Stomach (tissue), 4 donors: Measurements from ENCODE around the gene ZNF653.

Experiments used
- EP300 ChIP-seq: sonication (generic); formaldehyde crosslinking; IDR thresholded peaks from one replicate; pipeline ENCODE4 v1.6.1; 2017; ENCODE audit warnings: antibody characterized with exemption
- POLR2A ChIP-seq, 4 donors: fragments of 450-650 bp; IDR thresholded peaks; one replicate each; pipeline ENCODE4 v1.6.1; 2016; ENCODE audit warnings: antibody characterized with exemption in 4 of 4, control low read depth in 2 of 4, mild to moderate bottlenecking in 1 of 4, moderate library complexity in 1 of 4
- POLR2AphosphoS5 ChIP-seq, 3 donors: sonication (generic); formaldehyde crosslinking; IDR thresholded peaks; one replicate each; pipeline ENCODE4 v1.6.1; 2016; ENCODE audit warnings: antibody characterized with exemption in 3 of 3
- TF ChIP-seq, protein P1 (sequence below), 7 experiments: fragments of 450-650 bp in 4 of 7; fragments of 200-600 bp in 3 of 7; sonication (generic) in 3 of 7; IDR thresholded peaks; one replicate each; pipeline ENCODE4 v1.5.1; 2016 to 2019; ENCODE audit warnings: antibody characterized with exemption in 7 of 7, control low read depth in 2 of 7, mild to moderate bottlenecking in 1 of 7

DNA sequence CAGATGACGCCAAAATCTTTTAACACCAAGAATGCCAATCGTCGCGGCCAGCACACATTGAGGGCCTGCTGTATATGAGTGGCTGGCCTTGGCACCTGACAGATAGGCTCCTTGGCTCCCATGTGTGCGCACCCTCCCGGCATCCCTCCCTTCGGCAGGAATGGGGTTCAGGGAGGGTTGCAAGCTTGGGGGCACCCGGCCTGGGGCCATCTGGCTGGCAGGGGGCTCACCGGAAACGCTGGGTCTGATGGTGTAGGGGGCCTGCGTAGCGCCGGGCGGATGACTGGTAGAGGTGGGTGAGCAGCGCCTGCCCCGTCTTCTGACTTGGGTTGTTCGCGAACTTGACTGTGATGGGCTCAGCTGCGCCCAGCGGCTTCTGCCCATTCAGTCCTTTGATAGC lies 47.8 kb downstream of the ZNF653 start:
- TF ChIP-seq, protein P1, sequence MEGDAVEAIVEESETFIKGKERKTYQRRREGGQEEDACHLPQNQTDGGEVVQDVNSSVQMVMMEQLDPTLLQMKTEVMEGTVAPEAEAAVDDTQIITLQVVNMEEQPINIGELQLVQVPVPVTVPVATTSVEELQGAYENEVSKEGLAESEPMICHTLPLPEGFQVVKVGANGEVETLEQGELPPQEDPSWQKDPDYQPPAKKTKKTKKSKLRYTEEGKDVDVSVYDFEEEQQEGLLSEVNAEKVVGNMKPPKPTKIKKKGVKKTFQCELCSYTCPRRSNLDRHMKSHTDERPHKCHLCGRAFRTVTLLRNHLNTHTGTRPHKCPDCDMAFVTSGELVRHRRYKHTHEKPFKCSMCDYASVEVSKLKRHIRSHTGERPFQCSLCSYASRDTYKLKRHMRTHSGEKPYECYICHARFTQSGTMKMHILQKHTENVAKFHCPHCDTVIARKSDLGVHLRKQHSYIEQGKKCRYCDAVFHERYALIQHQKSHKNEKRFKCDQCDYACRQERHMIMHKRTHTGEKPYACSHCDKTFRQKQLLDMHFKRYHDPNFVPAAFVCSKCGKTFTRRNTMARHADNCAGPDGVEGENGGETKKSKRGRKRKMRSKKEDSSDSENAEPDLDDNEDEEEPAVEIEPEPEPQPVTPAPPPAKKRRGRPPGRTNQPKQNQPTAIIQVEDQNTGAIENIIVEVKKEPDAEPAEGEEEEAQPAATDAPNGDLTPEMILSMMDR (IDR thresholded peaks at IDR 0.05), result no peak
- no peak for TF ChIP-seq POLR2AphosphoS5 (IDR thresholded peaks at IDR 0.05)
- no peak for TF ChIP-seq POLR2A (IDR thresholded peaks at IDR 0.05)
- no peak for TF ChIP-seq EP300
